Lower lobe of right lung (tissue), 2 donors: ENCODE results near the gene NOP16. TPM values are rescaled to one million over a fixed set of nuclear protein-coding genes. Genes with fewer than 3 reads are reported as not detected.
A peak's percentile ranks its signal among the peaks of the same experiment; 100 is the strongest.

Source experiments
- ATAC-seq, 2 donors: fragments of 200-7000 bp; cut with Tn5 transposase; one replicate each; pipeline ENCODE4 v1.9.1; 2020 to 2022; ENCODE audit warnings: mild to moderate bottlenecking in 2 of 2, moderate library complexity in 2 of 2
- DNase-seq: peaks from one replicate; pipeline ENCODE4 v3.0.0-alpha.2; 2020
- H3K27ac ChIP-seq: fragments of 200-600 bp; one replicate; pipeline ENCODE4 v1.8.0; 2022
- H3K27me3 ChIP-seq: fragments of 200-600 bp; one replicate; pipeline ENCODE4 v1.8.0; 2022; ENCODE audit warnings: low read depth
- H3K36me3 ChIP-seq: fragments of 200-600 bp; one replicate; pipeline ENCODE4 v1.8.0; 2022; ENCODE audit warnings: mild to moderate bottlenecking
- H3K4me1 ChIP-seq: fragments of 200-600 bp; one replicate; pipeline ENCODE4 v1.8.0; 2022
- H3K4me3 ChIP-seq: fragments of 200-600 bp; one replicate; pipeline ENCODE4 v1.8.0; 2022; ENCODE audit warnings: mild to moderate bottlenecking
- H3K9me3 ChIP-seq: fragments of 200-600 bp; one replicate; pipeline ENCODE4 v1.8.0; 2022
- intact Hi-C: fragments of 100-400 bp; cut with DNase I; formaldehyde crosslinking; loops from one replicate; pipeline ENCODE4 v1.11.0; 2022
- total RNA-seq: library from RNA; stranded (reverse); fragmentation: NEBNext Ultra II Directional; extraction: Animal tissue kit (Norgen Biotek cat#: 25700); gene quantifications from one replicate; pipeline ENCODE4 v1.2.1, GENCODE V29; 2021
- TF ChIP-seq, protein P1 (sequence below): fragments of 200-600 bp; IDR thresholded peaks from one replicate; pipeline ENCODE4 v1.8.0; 2022; ENCODE audit warnings: antibody characterized with exemption, mild to moderate bottlenecking
- donor health status: DM: no; HTN: yes; CAD: no; lungs with severe emphysema.

The NOP16 gene
- total RNA-seq, 1 donor from 2014 or later = 11.8 TPM

DNA sequence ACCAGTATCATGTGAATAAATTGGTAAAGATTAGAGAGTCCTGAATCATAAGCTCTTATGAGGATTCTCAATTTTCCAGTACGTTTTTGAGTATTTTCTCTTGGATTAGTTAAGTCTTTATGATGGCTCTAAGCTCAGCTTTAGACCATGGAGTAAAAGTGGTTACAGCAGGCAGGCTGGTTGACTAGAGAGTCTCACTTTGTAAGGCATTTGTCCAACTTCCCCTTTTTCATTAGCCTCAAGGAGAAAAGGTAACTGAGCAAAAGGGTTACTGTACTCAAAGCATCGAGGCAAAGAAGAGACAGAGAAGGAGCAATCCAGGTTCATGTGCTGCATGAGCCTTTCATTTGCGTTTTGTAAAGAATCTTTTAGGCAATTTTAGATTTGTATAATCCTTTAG, 8.5 kb downstream of the NOP16 start:
- H3K36me3 ChIP-seq = peaks cover 34% of the 10 kb centered on the region
- ATAC-seq (no peak), DNase-seq (no peak)
- intact Hi-C loops = no loop called here
- no peak overlapping the region for H3K27ac ChIP-seq
- no peaks in the 10 kb centered on the region for H3K9me3 ChIP-seq
- no peaks in the 10 kb centered on the region for H3K27me3 ChIP-seq
- H3K4me3 ChIP-seq = no peak overlapping the region
- no peaks in the 10 kb centered on the region for H3K4me1 ChIP-seq
- TF ChIP-seq, protein P1, sequence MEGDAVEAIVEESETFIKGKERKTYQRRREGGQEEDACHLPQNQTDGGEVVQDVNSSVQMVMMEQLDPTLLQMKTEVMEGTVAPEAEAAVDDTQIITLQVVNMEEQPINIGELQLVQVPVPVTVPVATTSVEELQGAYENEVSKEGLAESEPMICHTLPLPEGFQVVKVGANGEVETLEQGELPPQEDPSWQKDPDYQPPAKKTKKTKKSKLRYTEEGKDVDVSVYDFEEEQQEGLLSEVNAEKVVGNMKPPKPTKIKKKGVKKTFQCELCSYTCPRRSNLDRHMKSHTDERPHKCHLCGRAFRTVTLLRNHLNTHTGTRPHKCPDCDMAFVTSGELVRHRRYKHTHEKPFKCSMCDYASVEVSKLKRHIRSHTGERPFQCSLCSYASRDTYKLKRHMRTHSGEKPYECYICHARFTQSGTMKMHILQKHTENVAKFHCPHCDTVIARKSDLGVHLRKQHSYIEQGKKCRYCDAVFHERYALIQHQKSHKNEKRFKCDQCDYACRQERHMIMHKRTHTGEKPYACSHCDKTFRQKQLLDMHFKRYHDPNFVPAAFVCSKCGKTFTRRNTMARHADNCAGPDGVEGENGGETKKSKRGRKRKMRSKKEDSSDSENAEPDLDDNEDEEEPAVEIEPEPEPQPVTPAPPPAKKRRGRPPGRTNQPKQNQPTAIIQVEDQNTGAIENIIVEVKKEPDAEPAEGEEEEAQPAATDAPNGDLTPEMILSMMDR = no peak

DNA sequence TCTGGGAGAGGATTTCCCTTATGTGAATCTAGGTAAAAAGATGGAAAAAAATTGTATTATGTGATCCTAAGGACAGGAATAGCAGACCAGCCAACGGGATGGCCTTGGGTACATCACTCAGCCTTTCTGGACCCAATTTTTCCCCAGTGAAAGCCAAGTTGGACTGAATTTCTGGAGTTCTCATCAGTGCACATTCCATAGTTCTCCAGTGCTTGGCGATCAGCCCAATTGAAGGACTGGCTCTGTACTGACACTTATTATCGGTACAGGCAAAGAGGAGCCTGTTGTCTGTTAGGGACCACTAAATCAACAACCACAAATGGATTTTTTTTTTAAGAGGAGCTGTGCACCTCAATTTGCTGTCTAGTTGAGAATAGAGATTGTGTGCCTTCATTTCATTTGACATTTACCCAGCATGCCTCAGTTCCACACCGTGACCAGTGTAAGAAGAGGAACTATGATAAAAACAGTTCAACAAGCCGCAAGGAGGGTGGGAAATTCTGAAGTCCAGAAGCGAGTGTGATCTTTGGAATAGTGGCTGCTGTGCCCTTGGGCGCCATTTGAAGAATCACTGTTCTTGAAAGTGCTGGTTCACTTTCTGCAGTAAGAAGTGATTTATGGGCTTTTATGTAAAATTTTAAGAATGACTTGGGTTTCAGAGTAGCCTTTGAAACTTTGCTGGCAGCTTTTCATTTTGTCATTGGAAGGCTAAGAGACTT, 15.1 kb downstream of the NOP16 start:
- Histone ChIP-seq H3K4me3 (no peak overlapping the region), H3K9me3 (no peaks in the 10 kb centered on the region), H3K27me3 (no peaks in the 10 kb centered on the region), H3K27ac (no peak overlapping the region), H3K36me3 (peaks cover 15% of the 10 kb centered on the region), H3K4me1 (no peaks in the 10 kb centered on the region)
- ATAC-seq (peak; percentile 19 to 41), DNase-seq (no peak)
- intact Hi-C loops = no loop called here
- TF ChIP-seq, protein P1 = no peak

DNA sequence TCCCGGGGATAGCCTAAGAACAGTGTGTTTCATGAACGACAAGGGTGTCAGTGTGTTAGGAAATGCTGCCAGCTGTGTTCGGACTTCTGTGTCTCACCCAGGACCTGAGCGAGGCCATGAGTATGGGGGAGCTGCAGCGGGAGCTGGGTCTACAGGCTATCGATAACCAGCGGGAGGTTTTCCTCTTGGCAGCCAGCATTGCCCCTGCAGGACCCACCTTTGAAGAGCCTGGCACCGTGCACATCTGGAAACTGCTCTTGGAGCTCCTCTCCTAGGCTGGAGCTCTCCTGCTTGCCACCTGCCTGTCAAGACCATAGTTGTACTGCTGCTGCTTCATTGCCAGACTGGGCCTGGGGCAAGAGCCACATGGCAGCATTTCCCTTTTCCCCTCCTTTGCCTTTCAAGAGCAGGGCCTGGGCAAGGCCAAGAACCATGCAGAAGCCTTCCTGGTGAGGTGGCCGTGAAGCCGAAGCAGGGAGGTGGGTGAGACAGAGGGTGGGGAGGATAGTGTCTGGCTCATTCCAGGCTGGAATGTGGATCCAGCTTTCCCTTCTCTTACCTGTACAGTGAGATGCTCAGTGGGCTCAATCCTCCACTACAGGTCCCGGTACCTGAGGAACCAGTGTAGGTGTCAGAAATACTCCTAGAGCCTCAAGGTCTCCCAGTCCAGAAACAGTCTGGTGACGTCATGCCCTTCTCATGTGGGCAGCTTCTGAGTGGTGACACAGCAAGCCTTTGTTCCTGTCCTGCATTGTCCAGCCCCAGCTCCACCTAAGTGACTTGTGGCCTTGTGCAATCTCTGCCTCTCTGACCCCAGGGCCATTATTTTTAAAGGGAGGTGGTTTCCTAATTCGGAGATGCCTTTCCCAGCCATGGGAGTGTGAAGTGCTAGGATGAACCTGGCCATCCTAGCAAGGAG, 16.5 kb downstream of the NOP16 start:
- TF ChIP-seq, protein P1 = no peak
- no peak for DNase-seq
- Histone ChIP-seq H3K36me3 (peaks cover 15% of the 10 kb centered on the region), H3K27ac (no peak overlapping the region), H3K4me3 (no peak overlapping the region), H3K9me3 (no peaks in the 10 kb centered on the region), H3K27me3 (no peaks in the 10 kb centered on the region), H3K4me1 (no peaks in the 10 kb centered on the region)
- no peak for ATAC-seq
- intact Hi-C loops = no loop called here

DNA sequence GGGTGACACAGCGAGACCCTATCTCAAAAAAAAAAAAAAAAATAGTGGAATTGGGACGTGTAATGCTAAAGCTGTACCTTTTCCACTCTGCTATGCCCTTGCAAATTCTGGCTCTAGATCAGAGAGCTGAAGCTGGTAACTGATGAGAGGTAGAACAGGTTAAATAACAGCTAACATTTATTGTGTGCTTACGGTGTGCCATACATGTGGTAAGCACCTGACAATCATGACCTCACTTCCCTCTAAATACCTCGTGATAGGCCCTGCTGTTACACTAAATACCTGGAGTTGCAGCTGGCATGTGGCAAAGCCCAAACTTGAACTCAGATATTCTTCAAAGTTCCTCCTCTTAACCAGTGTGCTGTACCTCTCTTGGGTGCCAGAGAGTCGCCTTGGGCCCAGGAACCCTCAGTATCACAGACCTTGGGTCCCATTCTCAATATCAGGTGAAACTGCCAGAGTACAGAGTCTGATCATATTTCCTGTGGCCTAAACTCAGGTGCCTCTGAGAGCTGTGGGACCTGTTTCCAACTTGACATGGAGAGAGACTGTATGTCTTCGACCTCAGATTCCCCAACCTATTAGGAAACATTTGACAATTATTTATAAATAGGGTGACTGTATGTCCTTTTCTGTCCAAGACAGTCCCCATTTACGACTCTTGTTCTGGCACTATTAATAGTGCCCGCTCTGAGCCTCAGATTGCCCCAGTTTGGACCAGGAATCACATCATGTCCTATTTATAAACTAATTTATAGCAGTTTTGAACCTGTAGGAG, 18.3 kb downstream of the NOP16 start:
- no peaks in the 10 kb centered on the region for H3K9me3 ChIP-seq
- H3K4me1 ChIP-seq = peaks cover 7% of the 10 kb centered on the region
- TF ChIP-seq, protein P1 = no peak
- no peak overlapping the region for H3K4me3 ChIP-seq
- H3K36me3 ChIP-seq = peaks cover 15% of the 10 kb centered on the region
- DNase-seq (no peak), ATAC-seq (no peak)
- no peak overlapping the region for H3K27ac ChIP-seq
- intact Hi-C loops = no loop called here
- H3K27me3 ChIP-seq = no peaks in the 10 kb centered on the region

DNA sequence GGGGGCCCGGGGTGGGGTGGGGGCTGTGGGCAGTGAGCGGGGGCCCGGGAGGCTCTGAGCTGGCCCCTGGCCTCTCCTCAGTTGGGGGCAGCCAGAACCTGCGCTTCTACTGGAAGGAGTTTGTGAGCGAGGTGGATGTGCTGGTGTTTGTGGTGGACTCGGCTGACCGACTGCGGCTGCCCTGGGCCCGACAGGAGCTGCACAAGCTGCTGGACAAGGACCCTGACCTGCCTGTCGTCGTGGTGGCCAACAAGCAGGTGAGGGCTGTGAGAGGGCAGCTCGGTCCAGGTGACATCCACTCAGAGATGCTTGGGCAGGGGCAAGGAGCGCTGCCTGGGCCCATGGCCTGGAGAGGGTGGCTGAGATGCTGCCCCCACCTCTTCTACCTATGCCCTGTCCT, 19.7 kb downstream of the NOP16 start:
- no peak for ATAC-seq
- peaks cover 12% of the 10 kb centered on the region for H3K4me1 ChIP-seq
- no peak for DNase-seq
- no peaks in the 10 kb centered on the region for H3K9me3 ChIP-seq
- intact Hi-C loops = no loop called here
- no peaks in the 10 kb centered on the region for H3K27me3 ChIP-seq
- peaks cover 15% of the 10 kb centered on the region for H3K36me3 ChIP-seq
- TF ChIP-seq, protein P1 = no peak
- H3K4me3 ChIP-seq = no peak overlapping the region
- no peak overlapping the region for H3K27ac ChIP-seq
